ENCODE measurements around the gene C20orf141.

DNA sequence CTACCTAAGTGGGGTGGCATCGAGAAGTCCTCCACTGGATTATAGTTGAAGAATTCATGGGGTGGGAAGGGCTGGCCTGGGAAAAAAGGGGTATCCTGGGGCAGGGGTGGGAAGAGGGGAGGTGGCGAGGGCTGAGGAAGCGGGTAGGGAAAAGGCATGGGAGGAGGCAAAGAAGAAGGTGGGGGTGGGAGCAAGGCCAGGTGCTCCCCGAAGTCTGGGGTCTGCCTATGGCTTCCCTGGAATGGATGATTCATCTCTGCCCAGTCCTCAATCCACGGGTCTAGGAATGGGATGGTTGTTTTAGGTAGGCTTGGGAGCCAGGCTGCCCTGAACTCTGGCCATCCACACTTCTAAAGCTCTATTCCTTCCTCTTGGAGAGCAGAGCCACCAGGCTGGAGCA lies 21.2 kb downstream of the C20orf141 start:
- TF ChIP-seq CTCF (IDR thresholded peaks at IDR 0.05; ENCODE audit: low read length): no peak
- TF ChIP-seq EZH2 (IDR thresholded peaks at IDR 0.05; ENCODE audit: borderline replicate concordance, low read length): no peak
